Umbilical cord (tissue), 1 donor: ENCODE results near the gene SUOX. TPM values are rescaled to one million over a fixed set of nuclear protein-coding genes. Genes with fewer than 3 reads are reported as not detected.

ENCODE experiments used
- total RNA-seq: library from RNA; depleted of rRNA; stranded (reverse); fragments of >200 nt; gene quantifications from one replicate; pipeline ENCODE4 v1.2.3, GENCODE V29; 2014; ENCODE audit warnings: low replicate concordance; ENCODE audit not compliant: insufficient read depth

SUOX gene
- total RNA-seq, 1 donor from 2014 or later, result 43.8 TPM

Other genes with a start within 250 kb of the SUOX start
- 83.1 TPM for gene SARNP, start 179.6 kb upstream of the SUOX start, total RNA-seq
- 26.2 TPM for gene ORMDL2, start 179.2 kb upstream of the SUOX start, total RNA-seq
- 40.9 TPM for gene DNAJC14, start 167.7 kb upstream of the SUOX start, total RNA-seq
- gene MMP19, start 154.3 kb upstream of the SUOX start, total RNA-seq, result 16.1 TPM
- 12.5 TPM for gene PYM1, start 69.4 kb upstream of the SUOX start, total RNA-seq
- 37.8 TPM for gene DGKA, start 66.1 kb upstream of the SUOX start, total RNA-seq
- 13.7 TPM for gene PMEL, start 31.2 kb upstream of the SUOX start, total RNA-seq
- gene CDK2, start 30.4 kb upstream of the SUOX start, total RNA-seq, result 16.6 TPM
- 37.6 TPM for gene RAB5B, start 23.2 kb upstream of the SUOX start, total RNA-seq
- gene IKZF4, start 23.8 kb downstream of the SUOX start, total RNA-seq, result 4.3 TPM
- gene RPS26, start 44.6 kb downstream of the SUOX start, total RNA-seq, result 76.8 TPM
- gene ERBB3, start 82.9 kb downstream of the SUOX start, total RNA-seq, result 3.1 TPM
- 69.8 TPM for gene PA2G4, start 107.3 kb downstream of the SUOX start, total RNA-seq
- gene RPL41, start 119.4 kb downstream of the SUOX start, total RNA-seq, result 3,505 TPM
- gene ZC3H10, start 121.0 kb downstream of the SUOX start, total RNA-seq, result 4.8 TPM
- gene ESYT1, start 131.0 kb downstream of the SUOX start, total RNA-seq, result 66.4 TPM
- gene MYL6B, start 155.3 kb downstream of the SUOX start, total RNA-seq, result 38.8 TPM
- gene MYL6, start 161.1 kb downstream of the SUOX start, total RNA-seq, result 2,679 TPM
- gene SMARCC2, start 192.2 kb downstream of the SUOX start, total RNA-seq, result 37.6 TPM
- gene RNF41, start 224.6 kb downstream of the SUOX start, total RNA-seq, result 68.9 TPM
- gene NABP2, start 227.1 kb downstream of the SUOX start, total RNA-seq, result 10.8 TPM
- not detected for gene SLC39A5, start 232.8 kb downstream of the SUOX start, total RNA-seq